Ishikawa (cell line): ENCODE results near the gene PPME1.

ENCODE experiments used
- CEBPB ChIP-seq: IDR thresholded peaks from 2 replicates; pipeline ENCODE4 v1.6.1; 2012
- CREB1 ChIP-seq: IDR thresholded peaks from 2 replicates; pipeline ENCODE4 v1.6.1; 2012; ENCODE audit warnings: low read depth
- EGR1 ChIP-seq: IDR thresholded peaks from 2 replicates; pipeline ENCODE4 v1.6.1; 2012
- EP300 ChIP-seq: IDR thresholded peaks from 2 replicates; pipeline ENCODE4 v1.6.1; 2012; ENCODE audit warnings: borderline replicate concordance
- FOXM1 ChIP-seq: IDR thresholded peaks from 2 replicates; pipeline ENCODE4 v1.6.1; 2012; ENCODE audit warnings: low read depth, borderline replicate concordance
- NFIC ChIP-seq: IDR thresholded peaks from 2 replicates; pipeline ENCODE4 v1.6.1; 2012
- RAD21 ChIP-seq: IDR thresholded peaks from 2 replicates; pipeline ENCODE4 v1.6.1; 2012; ENCODE audit warnings: low read depth
- TAF1 ChIP-seq: IDR thresholded peaks from 2 replicates; pipeline ENCODE4 v1.6.1; 2012; ENCODE audit warnings: low read depth, mild to moderate bottlenecking
- TCF12 ChIP-seq: IDR thresholded peaks from 2 replicates; pipeline ENCODE4 v1.6.1; 2012; ENCODE audit warnings: low read depth
- TEAD4 ChIP-seq: IDR thresholded peaks from 2 replicates; pipeline ENCODE4 v1.6.1; 2012
- YY1 ChIP-seq: IDR thresholded peaks from 2 replicates; pipeline ENCODE4 v1.6.1; 2012; ENCODE audit warnings: low read depth
- ZBTB7A ChIP-seq: IDR thresholded peaks from 2 replicates; pipeline ENCODE4 v1.6.1; 2012; ENCODE audit warnings: low read depth
- TF ChIP-seq, protein P1 (sequence below): IDR thresholded peaks from 2 replicates; pipeline ENCODE4 v1.6.1; 2012
- TF ChIP-seq, protein P2 (sequence below): IDR thresholded peaks from 2 replicates; pipeline ENCODE4 v1.6.1; 2012
- TF ChIP-seq, protein P3 (sequence below): IDR thresholded peaks from 2 replicates; pipeline ENCODE4 v1.6.1; 2012; ENCODE audit warnings: low read depth, mild to moderate bottlenecking

PPME1 gene

DNA sequence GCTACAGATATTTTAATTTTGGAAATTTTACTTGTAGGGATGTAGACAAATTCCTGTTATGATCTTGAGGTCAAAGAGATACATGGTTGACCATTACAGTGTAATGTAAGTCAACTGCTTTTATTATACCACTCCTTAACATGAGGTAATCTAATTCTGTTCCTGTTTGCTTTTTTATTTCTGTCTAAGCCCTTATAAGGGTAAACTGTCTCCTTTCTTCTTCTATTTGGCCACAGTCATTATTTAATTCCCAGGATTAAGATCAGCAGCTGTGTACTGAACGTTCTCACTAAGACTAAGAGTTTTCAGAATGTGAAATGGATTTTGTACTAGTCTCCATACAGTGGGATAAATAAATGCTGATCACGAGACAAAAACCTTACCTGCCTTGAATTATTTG, 33.1 kb upstream of the PPME1 start:
- TF ChIP-seq EGR1 (no peak), YY1 (no peak), RAD21 (no peak), ZBTB7A (no peak)
- TF ChIP-seq, protein P1, sequence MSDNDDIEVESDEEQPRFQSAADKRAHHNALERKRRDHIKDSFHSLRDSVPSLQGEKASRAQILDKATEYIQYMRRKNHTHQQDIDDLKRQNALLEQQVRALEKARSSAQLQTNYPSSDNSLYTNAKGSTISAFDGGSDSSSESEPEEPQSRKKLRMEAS = no peak

DNA sequence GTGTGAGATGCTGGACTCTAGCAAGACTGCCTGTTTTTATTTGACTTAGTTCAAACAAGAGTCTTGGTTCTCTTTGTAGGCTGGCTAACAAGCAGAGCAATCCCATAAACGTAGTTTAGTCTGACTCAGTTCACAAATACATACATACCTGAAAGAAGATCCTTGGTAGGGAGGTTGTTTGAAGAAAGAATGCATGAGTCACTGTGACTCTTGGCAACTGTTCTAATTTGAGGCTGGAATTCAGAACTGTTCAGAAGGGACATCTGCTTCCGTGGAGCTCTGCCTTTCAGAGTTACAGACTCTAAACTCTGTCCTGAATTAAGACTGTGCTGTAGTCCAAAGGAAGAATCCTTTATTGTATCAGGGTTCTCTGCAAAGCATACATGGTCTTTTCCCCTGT, 32.5 kb upstream of the PPME1 start:
- TF ChIP-seq CEBPB (no peak), NFIC (peak; percentile 90), YY1 (no peak), EP300 (peak; percentile 66; the same call in 1 of the 2 replicates), TAF1 (no peak), TCF12 (peak; percentile 49; the same call in 1 of the 2 replicates), TEAD4 (peak; percentile 94)
- TF ChIP-seq, protein P2, sequence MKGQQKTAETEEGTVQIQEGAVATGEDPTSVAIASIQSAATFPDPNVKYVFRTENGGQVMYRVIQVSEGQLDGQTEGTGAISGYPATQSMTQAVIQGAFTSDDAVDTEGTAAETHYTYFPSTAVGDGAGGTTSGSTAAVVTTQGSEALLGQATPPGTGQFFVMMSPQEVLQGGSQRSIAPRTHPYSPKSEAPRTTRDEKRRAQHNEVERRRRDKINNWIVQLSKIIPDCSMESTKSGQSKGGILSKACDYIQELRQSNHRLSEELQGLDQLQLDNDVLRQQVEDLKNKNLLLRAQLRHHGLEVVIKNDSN = no peak

- no peak for TF ChIP-seq EGR1
- TF ChIP-seq NFIC = no peak
- no peak for TF ChIP-seq YY1
- no peak for TF ChIP-seq TAF1
- TF ChIP-seq, protein P2 = no peak
- no peak for TF ChIP-seq FOXM1
- TF ChIP-seq RAD21 = no peak
- no peak for TF ChIP-seq CEBPB
- TF ChIP-seq, protein P3, sequence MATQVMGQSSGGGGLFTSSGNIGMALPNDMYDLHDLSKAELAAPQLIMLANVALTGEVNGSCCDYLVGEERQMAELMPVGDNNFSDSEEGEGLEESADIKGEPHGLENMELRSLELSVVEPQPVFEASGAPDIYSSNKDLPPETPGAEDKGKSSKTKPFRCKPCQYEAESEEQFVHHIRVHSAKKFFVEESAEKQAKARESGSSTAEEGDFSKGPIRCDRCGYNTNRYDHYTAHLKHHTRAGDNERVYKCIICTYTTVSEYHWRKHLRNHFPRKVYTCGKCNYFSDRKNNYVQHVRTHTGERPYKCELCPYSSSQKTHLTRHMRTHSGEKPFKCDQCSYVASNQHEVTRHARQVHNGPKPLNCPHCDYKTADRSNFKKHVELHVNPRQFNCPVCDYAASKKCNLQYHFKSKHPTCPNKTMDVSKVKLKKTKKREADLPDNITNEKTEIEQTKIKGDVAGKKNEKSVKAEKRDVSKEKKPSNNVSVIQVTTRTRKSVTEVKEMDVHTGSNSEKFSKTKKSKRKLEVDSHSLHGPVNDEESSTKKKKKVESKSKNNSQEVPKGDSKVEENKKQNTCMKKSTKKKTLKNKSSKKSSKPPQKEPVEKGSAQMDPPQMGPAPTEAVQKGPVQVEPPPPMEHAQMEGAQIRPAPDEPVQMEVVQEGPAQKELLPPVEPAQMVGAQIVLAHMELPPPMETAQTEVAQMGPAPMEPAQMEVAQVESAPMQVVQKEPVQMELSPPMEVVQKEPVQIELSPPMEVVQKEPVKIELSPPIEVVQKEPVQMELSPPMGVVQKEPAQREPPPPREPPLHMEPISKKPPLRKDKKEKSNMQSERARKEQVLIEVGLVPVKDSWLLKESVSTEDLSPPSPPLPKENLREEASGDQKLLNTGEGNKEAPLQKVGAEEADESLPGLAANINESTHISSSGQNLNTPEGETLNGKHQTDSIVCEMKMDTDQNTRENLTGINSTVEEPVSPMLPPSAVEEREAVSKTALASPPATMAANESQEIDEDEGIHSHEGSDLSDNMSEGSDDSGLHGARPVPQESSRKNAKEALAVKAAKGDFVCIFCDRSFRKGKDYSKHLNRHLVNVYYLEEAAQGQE = no peak
- TF ChIP-seq, protein P1 = no peak
- no peak for TF ChIP-seq TCF12
- no peak for TF ChIP-seq EP300
- TF ChIP-seq TEAD4 = no peak
- no peak for TF ChIP-seq CREB1
- TF ChIP-seq ZBTB7A = no peak
Measured at GRCh38 chr11:74139151-74139918, 31.8 kb upstream of the PPME1 start.

- 0 out of 2 replicates have a peak, but pooled peaks have one; percentile 23 for TF ChIP-seq TEAD4
Measured at GRCh38 chr11:74139919-74140431, 31.1 kb upstream of the PPME1 start.

DNA sequence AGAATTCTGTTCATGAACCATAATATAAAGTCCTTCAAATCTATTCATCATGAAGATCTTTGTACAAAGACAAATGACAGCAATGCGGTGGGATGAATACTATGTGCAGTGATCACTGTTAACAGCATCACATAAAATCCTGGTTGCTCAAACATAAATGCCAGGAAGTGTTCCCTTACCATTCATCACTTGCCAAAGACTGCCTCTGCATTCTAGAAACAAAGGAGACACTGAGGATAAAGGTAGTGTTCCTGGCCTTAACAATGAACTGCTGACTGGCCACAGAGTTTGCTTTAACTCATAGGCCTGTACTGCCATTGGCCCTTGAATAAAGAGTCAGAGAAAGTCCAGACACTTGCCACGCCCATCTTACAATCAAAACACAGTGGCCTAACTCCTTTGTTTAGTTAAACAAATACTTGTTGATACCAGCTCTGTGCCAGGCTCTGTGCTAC, 29.8 kb upstream of the PPME1 start:
- TF ChIP-seq, protein P3 = no peak
- TF ChIP-seq, protein P2 = no peak
- TF ChIP-seq NFIC (0 out of 2 replicates have a peak, but pooled peaks have one; percentile 18), TEAD4 (no peak)

DNA sequence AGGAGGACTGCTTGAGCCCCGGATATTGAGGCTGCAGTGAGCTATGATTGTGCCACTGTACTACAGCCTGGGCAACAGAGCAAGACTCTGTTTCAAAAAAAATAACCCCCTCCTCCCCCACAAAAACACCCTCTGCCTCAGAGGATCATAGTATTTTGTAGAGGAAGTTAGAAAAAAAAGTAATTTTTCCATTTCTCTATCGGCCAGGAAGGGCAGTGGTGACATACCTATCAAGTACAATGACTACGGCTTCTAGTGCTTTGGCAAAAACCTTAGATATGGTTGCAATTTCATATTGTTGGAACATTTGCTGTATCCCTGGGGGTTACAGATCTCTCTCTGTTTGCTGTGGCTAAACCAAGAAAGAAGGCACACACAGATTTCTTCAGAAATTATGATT, 29.2 kb upstream of the PPME1 start:
- TF ChIP-seq TEAD4 (no peak), TCF12 (no peak), CREB1 (no peak), ZBTB7A (no peak), EGR1 (no peak), EP300 (no peak), RAD21 (no peak), CEBPB (no peak), FOXM1 (no peak)
- TF ChIP-seq, protein P2 = no peak
